Mesenchymal stem cell (in vitro differentiated cells and primary cell): ENCODE data around the gene RYR1.

Source experiments
- DNase-seq: peaks from one replicate; pipeline ENCODE4 v3.0.0-alpha.2; 2013
- H2AFZ ChIP-seq: one replicate; pipeline ENCODE4 v1.6.1; 2013; ENCODE audit warnings: low read depth, mild to moderate bottlenecking, control low read depth, inconsistent platforms, low read length, moderate library complexity
- H2AK5ac ChIP-seq: 2 replicates; pipeline ENCODE4 v1.6.1; 2013; ENCODE audit warnings: low read length, moderate library complexity, mild to moderate bottlenecking, inconsistent platforms; ENCODE audit not compliant: severe bottlenecking
- H2BK120ac ChIP-seq: one replicate; pipeline ENCODE4 v1.6.1; 2013; ENCODE audit warnings: low read depth, mild to moderate bottlenecking, inconsistent platforms, low read length, moderate library complexity
- H2BK12ac ChIP-seq, 2 experiments: one replicate each; pipeline ENCODE4 v1.6.1; 2013; ENCODE audit warnings: inconsistent platforms in 2 of 2, low read length in 2 of 2, mild to moderate bottlenecking in 2 of 2, moderate library complexity in 2 of 2, control low read depth in 1 of 2
- H2BK15ac ChIP-seq: one replicate; pipeline ENCODE4 v1.6.1; 2013; ENCODE audit warnings: mild to moderate bottlenecking, low read depth, inconsistent platforms; ENCODE audit not compliant: poor library complexity, severe bottlenecking
- H2BK5ac ChIP-seq: 2 replicates; pipeline ENCODE4 v1.6.1; 2013; ENCODE audit warnings: low read depth, mild to moderate bottlenecking, low read length, control low read depth, inconsistent platforms; ENCODE audit not compliant: poor library complexity, severe bottlenecking
- H3K14ac ChIP-seq, 2 experiments: one replicate each; pipeline ENCODE4 v1.6.1; 2013; ENCODE audit warnings: inconsistent platforms in 2 of 2, low read length in 2 of 2, control low read depth in 1 of 2, mild to moderate bottlenecking in 1 of 2, moderate library complexity in 1 of 2
- H3K18ac ChIP-seq, 2 experiments: one replicate each; pipeline ENCODE4 v1.6.1; 2013; ENCODE audit warnings: inconsistent platforms in 2 of 2, low read length in 2 of 2, control low read depth in 1 of 2, low read depth in 1 of 2, mild to moderate bottlenecking in 1 of 2
- H3K23ac ChIP-seq, 2 experiments: one replicate each; pipeline ENCODE4 v1.6.1; 2013; ENCODE audit warnings: inconsistent platforms in 2 of 2, low read length in 2 of 2, mild to moderate bottlenecking in 2 of 2, moderate library complexity in 2 of 2, control low read depth in 1 of 2
- H3K27ac ChIP-seq: 2 replicates; pipeline ENCODE4 v1.5.1; 2013; ENCODE audit warnings: mild to moderate bottlenecking, moderate library complexity, low read length, control low read depth, inconsistent platforms; ENCODE audit not compliant: poor library complexity, severe bottlenecking
- H3K27me3 ChIP-seq, 2 experiments: 2 replicates each; pipeline versions ENCODE4 v1.6.1 to v1.7.0; 2013; ENCODE audit warnings: low read length in 2 of 2, mild to moderate bottlenecking in 2 of 2, moderate library complexity in 2 of 2, control low read depth in 1 of 2, inconsistent platforms in 1 of 2; ENCODE audit not compliant: control insufficient read depth in 1 of 2, insufficient read depth in 1 of 2
- H3K36me3 ChIP-seq, 2 experiments: 2 replicates each; pipeline versions ENCODE4 v1.6.1 to v1.7.0; 2013; ENCODE audit warnings: low read length in 2 of 2, control low read depth in 1 of 2, inconsistent platforms in 1 of 2, low read depth in 1 of 2, mild to moderate bottlenecking in 1 of 2; ENCODE audit not compliant: insufficient read depth in 2 of 2, control insufficient read depth in 1 of 2
- H3K4ac ChIP-seq, 2 experiments: one replicate each; pipeline ENCODE4 v1.6.1; 2013; ENCODE audit warnings: inconsistent platforms in 2 of 2, low read length in 2 of 2, mild to moderate bottlenecking in 2 of 2, moderate library complexity in 2 of 2, control low read depth in 1 of 2, low read depth in 1 of 2
- H3K4me1 ChIP-seq: 2 replicates; pipeline ENCODE4 v1.6.1; 2013; ENCODE audit warnings: low read depth, low read length, control low read depth; ENCODE audit not compliant: control insufficient read depth, insufficient read depth
- H3K4me2 ChIP-seq: 2 replicates; pipeline ENCODE4 v1.6.1; 2013; ENCODE audit warnings: low read length, mild to moderate bottlenecking, inconsistent platforms; ENCODE audit not compliant: poor library complexity, severe bottlenecking
- H3K4me3 ChIP-seq, 2 experiments: 2 replicates each; pipeline versions ENCODE4 v1.5.1 to v1.7.0; 2013; ENCODE audit warnings: low read length in 2 of 2, mild to moderate bottlenecking in 2 of 2, control low read depth in 1 of 2, low read depth in 1 of 2; ENCODE audit not compliant: insufficient read depth in 1 of 2
- H3K79me1 ChIP-seq: replicated peaks from 2 replicates; pipeline ENCODE4 v1.6.1; 2013; ENCODE audit warnings: mild to moderate bottlenecking, control low read depth, low read length, inconsistent platforms; ENCODE audit not compliant: poor library complexity, severe bottlenecking
- H3K9ac ChIP-seq: 2 replicates; pipeline ENCODE4 v1.7.0; 2013; ENCODE audit warnings: mild to moderate bottlenecking, low read length, moderate library complexity
- H3K9me3 ChIP-seq: 2 replicates; pipeline ENCODE4 v1.7.0; 2013; ENCODE audit warnings: mild to moderate bottlenecking, low read length; ENCODE audit not compliant: control insufficient read depth
- H4K8ac ChIP-seq: one replicate; pipeline ENCODE4 v1.6.1; 2013; ENCODE audit warnings: inconsistent platforms, mild to moderate bottlenecking, low read length, moderate library complexity
- H4K91ac ChIP-seq: one replicate; pipeline ENCODE4 v1.6.1; 2013; ENCODE audit warnings: mild to moderate bottlenecking, low read length, inconsistent platforms
- WGBS: methylation state at CpG from one replicate; pipeline ENCODE4 v1.1.7; 2013; ENCODE audit warnings: mixed read lengths; 5-methylcytosine and 5-hydroxymethylcytosine counted together

The RYR1 gene

GRCh38 chr19:38523319-38523718, 89.8 kb downstream of the RYR1 start:
- Histone ChIP-seq H2AFZ (no peak overlapping the region), H3K9ac (no peak overlapping the region), H3K4ac (no peak overlapping the region), H2BK120ac (no peak overlapping the region), H3K9me3 (no peaks in the 10 kb centered on the region), H3K18ac (no peak overlapping the region), H3K79me1 (no peaks in the 10 kb centered on the region), H2BK12ac (no peak overlapping the region), H3K23ac (no peak overlapping the region), H2AK5ac (no peak overlapping the region), H4K8ac (no peak overlapping the region), H3K4me1 (no peaks in the 10 kb centered on the region), H4K91ac (no peak overlapping the region), H3K36me3 (no peaks in the 10 kb centered on the region), H3K14ac (no peak overlapping the region), H3K4me2 (no peak overlapping the region), H3K27ac (no peak overlapping the region), H3K4me3 (no peak overlapping the region), H2BK15ac (no peak overlapping the region), H3K27me3 (peaks cover 3 to 38% of the 10 kb centered on the region in 2 experiments), H2BK5ac (no peak overlapping the region)
- no peak for DNase-seq
- WGBS: 80% methylated on average over 3 of the region's 3 CpGs

GRCh38 chr19:38524369-38524768, 90.9 kb downstream of the RYR1 start:
- WGBS: 87% methylated on average over 9 of the region's 9 CpGs
- H2BK5ac ChIP-seq: no peak overlapping the region
- H3K27ac ChIP-seq: no peak overlapping the region
- H4K91ac ChIP-seq: no peak overlapping the region
- no peaks in the 10 kb centered on the region for H3K9me3 ChIP-seq
- no peak for DNase-seq
- H4K8ac ChIP-seq: no peak overlapping the region
- H3K27me3 ChIP-seq: peaks cover 3 to 41% of the 10 kb centered on the region in 2 experiments
- no peaks in the 10 kb centered on the region for H3K4me1 ChIP-seq
- H2BK120ac ChIP-seq: no peak overlapping the region
- H2BK12ac ChIP-seq: no peak overlapping the region
- no peak overlapping the region for H3K9ac ChIP-seq
- no peak overlapping the region for H2BK15ac ChIP-seq
- H3K4ac ChIP-seq: no peak overlapping the region
- H3K4me2 ChIP-seq: no peak overlapping the region
- H2AK5ac ChIP-seq: no peak overlapping the region
- no peak overlapping the region for H3K4me3 ChIP-seq
- no peaks in the 10 kb centered on the region for H3K79me1 ChIP-seq
- H3K18ac ChIP-seq: no peak overlapping the region
- no peak overlapping the region for H3K14ac ChIP-seq
- H3K36me3 ChIP-seq: no peaks in the 10 kb centered on the region
- H3K23ac ChIP-seq: no peak overlapping the region
- H2AFZ ChIP-seq: no peak overlapping the region

GRCh38 chr19:38524994-38525634, 91.6 kb downstream of the RYR1 start:
- Histone ChIP-seq H2AK5ac (no peak overlapping the region), H3K79me1 (no peaks in the 10 kb centered on the region), H3K4ac (no peak overlapping the region), H2BK120ac (no peak overlapping the region), H2AFZ (no peak overlapping the region), H3K36me3 (no peaks in the 10 kb centered on the region), H3K4me1 (no peaks in the 10 kb centered on the region), H4K91ac (no peak overlapping the region), H3K14ac (no peak overlapping the region), H3K27me3 (peaks cover 3 to 45% of the 10 kb centered on the region in 2 experiments), H3K4me2 (no peak overlapping the region), H3K9me3 (no peaks in the 10 kb centered on the region), H2BK5ac (no peak overlapping the region), H3K18ac (no peak overlapping the region), H3K27ac (no peak overlapping the region), H3K23ac (no peak overlapping the region), H3K4me3 (no peak overlapping the region), H4K8ac (no peak overlapping the region), H2BK12ac (no peak overlapping the region), H2BK15ac (no peak overlapping the region), H3K9ac (no peak overlapping the region)
- WGBS: 93% methylated on average over 22 of the region's 22 CpGs
- no peak for DNase-seq

GRCh38 chr19:38526430-38526829, 92.9 kb downstream of the RYR1 start:
- H4K8ac ChIP-seq: no peak overlapping the region
- DNase-seq: no peak
- H2BK5ac ChIP-seq: no peak overlapping the region
- no peak overlapping the region for H3K9ac ChIP-seq
- no peak overlapping the region for H3K4me2 ChIP-seq
- no peak overlapping the region for H2AK5ac ChIP-seq
- no peak overlapping the region for H2BK12ac ChIP-seq
- no peak overlapping the region for H3K18ac ChIP-seq
- H3K14ac ChIP-seq: no peak overlapping the region
- H3K23ac ChIP-seq: no peak overlapping the region
- H3K4me3 ChIP-seq: no peak overlapping the region
- no peak overlapping the region for H2BK120ac ChIP-seq
- H3K9me3 ChIP-seq: no peaks in the 10 kb centered on the region
- H3K27me3 ChIP-seq: peaks cover 3 to 45% of the 10 kb centered on the region in 2 experiments
- H3K36me3 ChIP-seq: no peaks in the 10 kb centered on the region
- H2BK15ac ChIP-seq: no peak overlapping the region
- no peak overlapping the region for H2AFZ ChIP-seq
- no peaks in the 10 kb centered on the region for H3K79me1 ChIP-seq
- H3K4me1 ChIP-seq: no peaks in the 10 kb centered on the region
- WGBS: 74% methylated on average over 6 of the region's 7 CpGs
- H3K27ac ChIP-seq: no peak overlapping the region
- no peak overlapping the region for H3K4ac ChIP-seq
- H4K91ac ChIP-seq: no peak overlapping the region
